IMR-90 (cell line): ENCODE measurements around the gene FAM171A1. TPM values are rescaled to one million over a fixed set of nuclear protein-coding genes. Genes with fewer than 3 reads are reported as not detected.

Experiments used
- ATAC-seq: fragments of 200-7000 bp; cut with Tn5 transposase; 2 replicates; pipeline ENCODE4 v1.9.1; 2020; ENCODE audit warnings: low read depth, mild to moderate bottlenecking, moderate library complexity
- BruUV-seq: library from RNA; stranded (reverse); fragments of 400-500 nt; replicated peaks from 2 replicates; lab custom pipeline; 2021; lab: Mats Ljungman, UMichigan
- CTCF ChIA-PET: fragments of 300-600 bp; formaldehyde crosslinking; extraction: SDS; loops from one replicate; lab custom pipeline; 2021; ENCODE audit warnings: antibody characterized with exemption; lab: Yijun Ruan, JAX
- POLR2A ChIA-PET: fragments of 300-600 bp; sonication (Branson Sonifier 250); formaldehyde crosslinking; loops from one replicate; lab custom pipeline; 2022; ENCODE audit warnings: antibody characterized with exemption; ENCODE audit not compliant: unreplicated experiment; lab: Charles Lee
- DNase-seq: peaks from one replicate; pipeline ENCODE4 v3.0.0; 2013
- H2AFZ ChIP-seq: replicated peaks from 2 replicates; pipeline ENCODE3; 2013; ENCODE audit warnings: low read length, mild to moderate bottlenecking; ENCODE audit not compliant: poor library complexity
- H2AK5ac ChIP-seq: 2 replicates; pipeline ENCODE4 v1.6.1; 2013; ENCODE audit warnings: low read depth, low read length, inconsistent platforms
- H2AK9ac ChIP-seq: replicated peaks from 2 replicates; pipeline ENCODE3; 2013; ENCODE audit warnings: mild to moderate bottlenecking, low read depth, low read length, moderate library complexity; ENCODE audit not compliant: poor library complexity
- H2BK120ac ChIP-seq: 2 replicates; pipeline ENCODE4 v1.6.1; 2013; ENCODE audit warnings: low read depth, low read length, inconsistent platforms
- H2BK15ac ChIP-seq: 3 replicates; pipeline ENCODE4 v1.6.1; 2013; ENCODE audit warnings: low read depth, low read length, inconsistent platforms
- H2BK20ac ChIP-seq: 2 replicates; pipeline ENCODE4 v1.6.1; 2013; ENCODE audit warnings: low read depth, mild to moderate bottlenecking, inconsistent platforms, low read length, moderate library complexity
- H2BK5ac ChIP-seq: 2 replicates; pipeline ENCODE4 v1.6.1; 2013; ENCODE audit warnings: mild to moderate bottlenecking, low read depth, low read length, inconsistent platforms; ENCODE audit not compliant: poor library complexity, severe bottlenecking
- H3K14ac ChIP-seq: replicated peaks from 2 replicates; pipeline ENCODE4 v1.6.1; 2013; ENCODE audit warnings: low read depth, low read length, inconsistent platforms
- H3K18ac ChIP-seq: 2 replicates; pipeline ENCODE4 v1.6.1; 2013; ENCODE audit warnings: low read depth, low read length, control low read depth
- H3K23ac ChIP-seq: 2 replicates; pipeline ENCODE4 v1.6.1; 2013; ENCODE audit warnings: low read depth, low read length, inconsistent platforms
- H3K27ac ChIP-seq: 2 replicates; pipeline ENCODE4 v1.5.1; 2013; ENCODE audit warnings: mild to moderate bottlenecking, control low read depth, low read length; ENCODE audit not compliant: insufficient read depth
- H3K27me3 ChIP-seq: 2 replicates; pipeline ENCODE4 v1.6.1; 2013; ENCODE audit warnings: low read length; ENCODE audit not compliant: control insufficient read depth, insufficient read depth
- H3K36me3 ChIP-seq: 2 replicates; pipeline ENCODE4 v1.6.1; 2013; ENCODE audit warnings: low read length, mixed read lengths; ENCODE audit not compliant: control insufficient read depth, insufficient read depth
- H3K4ac ChIP-seq: 2 replicates; pipeline ENCODE4 v1.6.1; 2013; ENCODE audit warnings: low read depth, low read length, inconsistent platforms
- H3K4me1 ChIP-seq: 2 replicates; pipeline ENCODE4 v1.6.1; 2013; ENCODE audit warnings: low read length, mixed read lengths; ENCODE audit not compliant: control insufficient read depth, insufficient read depth
- H3K4me2 ChIP-seq: 2 replicates; pipeline ENCODE4 v1.6.1; 2013; ENCODE audit warnings: low read depth, mild to moderate bottlenecking, control low read depth, low read length, moderate library complexity
- H3K4me3 ChIP-seq: 2 replicates; pipeline ENCODE4 v1.5.1; 2013; ENCODE audit warnings: low read depth, mild to moderate bottlenecking, control low read depth, low read length, moderate library complexity; ENCODE audit not compliant: insufficient read depth
- H3K56ac ChIP-seq: 2 replicates; pipeline ENCODE4 v1.6.1; 2013; ENCODE audit warnings: low read length, inconsistent platforms; ENCODE audit not compliant: insufficient read depth; ENCODE audit errors: extremely low read depth
- H3K79me1 ChIP-seq, 2 experiments: 2 replicates each; pipeline ENCODE4 v1.6.1; 2013; ENCODE audit warnings: low read length in 2 of 2, inconsistent platforms in 1 of 2, low read depth in 1 of 2
- H3K9ac ChIP-seq: 2 replicates; pipeline ENCODE4 v1.6.1; 2013; ENCODE audit warnings: low read depth, low read length, control low read depth
- H3K9me1 ChIP-seq: 2 replicates; pipeline ENCODE4 v1.6.1; 2013; ENCODE audit warnings: low read length, inconsistent platforms; ENCODE audit not compliant: insufficient read depth
- H3K9me3 ChIP-seq: 2 replicates; pipeline ENCODE4 v1.6.1; 2013; ENCODE audit warnings: low read length; ENCODE audit not compliant: control insufficient read depth, insufficient read depth
- H4K20me1 ChIP-seq: 2 replicates; pipeline ENCODE4 v1.6.1; 2013; ENCODE audit warnings: low read length, inconsistent platforms; ENCODE audit not compliant: insufficient read depth
- H4K5ac ChIP-seq: 2 replicates; pipeline ENCODE4 v1.6.1; 2013; ENCODE audit warnings: mild to moderate bottlenecking, low read depth, low read length, control low read depth
- H4K8ac ChIP-seq, 2 experiments: 2 replicates each; pipeline ENCODE4 v1.6.1; 2013; ENCODE audit warnings: low read depth in 2 of 2, low read length in 2 of 2, control low read depth in 1 of 2, inconsistent platforms in 1 of 2
- H4K91ac ChIP-seq: 2 replicates; pipeline ENCODE4 v1.6.1; 2013; ENCODE audit warnings: low read depth, low read length, inconsistent platforms; ENCODE audit not compliant: insufficient read depth
- CHD1 ChIP-seq: IDR thresholded peaks from 2 replicates; pipeline ENCODE4 v1.6.1; 2012; ENCODE audit warnings: low read depth, low read length, improper control_type of control experiment
- CTCF ChIP-seq: conservative IDR thresholded peaks from 2 replicates; pipeline ENCODE4 v1.5.1; 2012; ENCODE audit warnings: mild to moderate bottlenecking, low read depth, low read length, improper control_type of control experiment
- ELK1 ChIP-seq: fragments of 150-350 bp; IDR thresholded peaks from 2 replicates; pipeline ENCODE4 v1.6.1; 2016; ENCODE audit warnings: low read depth, mild to moderate bottlenecking, low read length, moderate library complexity, borderline replicate concordance
- FOS ChIP-seq: fragments of 150-350 bp; IDR thresholded peaks from 2 replicates; pipeline ENCODE4 v1.6.1; 2016; ENCODE audit warnings: low read depth, low read length
- MAFK ChIP-seq: IDR thresholded peaks from 2 replicates; pipeline ENCODE4 v1.6.1; 2012; ENCODE audit warnings: low read depth, low read length, improper control_type of control experiment
- MXI1 ChIP-seq: IDR thresholded peaks from 2 replicates; pipeline ENCODE4 v1.6.1; 2012; ENCODE audit warnings: low read depth, mild to moderate bottlenecking, low read length, moderate library complexity, borderline replicate concordance
- NFE2L2 ChIP-seq: fragments of 150-350 bp; IDR thresholded peaks from 2 replicates; pipeline ENCODE4 v1.6.1; 2016; ENCODE audit warnings: low read depth, mild to moderate bottlenecking, low read length
- POLR2A ChIP-seq: IDR thresholded peaks from 2 replicates; pipeline ENCODE4 v1.6.1; 2012; ENCODE audit warnings: mild to moderate bottlenecking, low read depth, low read length
- RAD21 ChIP-seq: IDR thresholded peaks from 2 replicates; pipeline ENCODE4 v1.6.1; 2012; ENCODE audit warnings: low read length, improper control_type of control experiment
- RCOR1 ChIP-seq: IDR thresholded peaks from 2 replicates; pipeline ENCODE4 v1.6.1; 2012; ENCODE audit warnings: mild to moderate bottlenecking, low read length, improper control_type of control experiment; ENCODE audit not compliant: insufficient replicate concordance
- SMC3 ChIP-seq: fragments of 150-350 bp; IDR thresholded peaks from 2 replicates; pipeline ENCODE4 v1.6.1; 2016; ENCODE audit warnings: low read depth, mild to moderate bottlenecking, antibody characterized with exemption, low read length, moderate library complexity
- USF2 ChIP-seq: fragments of 150-350 bp; IDR thresholded peaks from 2 replicates; pipeline ENCODE4 v1.6.1; 2017; ENCODE audit warnings: mild to moderate bottlenecking, antibody characterized with exemption, low read length, low read depth
- WGBS, 2 experiments: methylation state at CpG; one replicate each; pipeline versions ENCODE4 v1.1.5 to v1.1.7; 2013; ENCODE audit warnings: missing lambda C conversion rate in 2 of 2; ENCODE audit not compliant: insufficient read length in 1 of 2; ENCODE audit errors: extremely low coverage in 2 of 2; 5-methylcytosine and 5-hydroxymethylcytosine counted together
- dilution Hi-C: fragments of 300-500 bp; cut with HindIII; formaldehyde crosslinking; loops from one replicate; pipeline ENCODE4 v1.14.3; 2018; ENCODE audit warnings: low sequenced_read_pairs; ENCODE audit not compliant: unreplicated experiment
- in situ Hi-C: fragments of 300-500 bp; cut with MboI; formaldehyde crosslinking; loops from 3 replicates; pipeline ENCODE4 v1.14.3; 2019; ENCODE audit warnings: low sequenced_read_pairs, inconsistent platforms, mixed read lengths
- intact Hi-C: fragments of 100-400 bp; cut with micrococcal nuclease; formaldehyde crosslinking; loops from 2 replicates; pipeline ENCODE4 v1.10.0; 2022
- polyA plus RNA-seq, 3 experiments: library from polyadenylated mRNA; depleted of rRNA; stranded (reverse); fragments of >200 nt; gene quantifications; 2 replicates each; pipeline ENCODE4 v1.2.3, GENCODE V29; 2012; ENCODE audit warnings: low replicate concordance in 1 of 3
- total RNA-seq: library from RNA; depleted of rRNA; stranded (reverse); fragments of >200 nt; gene quantifications from 2 replicates; pipeline ENCODE4 v1.2.3, GENCODE V29; 2012

FAM171A1 gene
- total and polyA plus RNA-seq, 2 of the 4 experiments (the other 2 are of a cell fraction), result 20.3 to 30.6 TPM

GRCh38 chr10:15399060-15399661 lies 28.1 kb upstream of the FAM171A1 start:
- Histone ChIP-seq H3K4me2 (no peak overlapping the region), H4K91ac (no peak overlapping the region), H2BK5ac (no peak overlapping the region), H3K23ac (no peak overlapping the region), H3K36me3 (no peaks in the 10 kb centered on the region), H3K4ac (no peak overlapping the region), H2AK5ac (no peak overlapping the region), H3K18ac (no peak overlapping the region), H3K14ac (no peak overlapping the region), H3K9me3 (no peaks in the 10 kb centered on the region), H3K27me3 (peaks cover 5% of the 10 kb centered on the region; the same call in 1 of the 2 replicates), H3K56ac (no peak overlapping the region), H3K4me1 (no peaks in the 10 kb centered on the region), H3K27ac (no peak overlapping the region), H4K8ac (no peak overlapping the region), H4K20me1 (no peaks in the 10 kb centered on the region), H2AK9ac (no peak overlapping the region), H2BK20ac (no peak overlapping the region), H2BK120ac (no peak overlapping the region), H3K9ac (no peak overlapping the region), H3K4me3 (no peak overlapping the region), H2BK15ac (no peak overlapping the region), H2AFZ (no peak overlapping the region), H3K9me1 (no peaks in the 10 kb centered on the region), H3K79me1 (no peaks in the 10 kb centered on the region), H4K5ac (no peak overlapping the region)
- CTCF ChIA-PET, result interaction anchor here (1.0 kb wide), 1 partner anchor 9 kb away, joined by 3 read pairs; no protein-coding TSS in a partner anchor
- WGBS, 2 experiments, result no CpG with 5 or more reads among the region's 1 CpG
- no TSS peak for BruUV-seq
- no peak for TF ChIP-seq NFE2L2
- TF ChIP-seq ELK1, result no peak
- TF ChIP-seq RCOR1, result no peak
- TF ChIP-seq MXI1, result no peak
- no peak for TF ChIP-seq MAFK
- TF ChIP-seq USF2, result no peak
- no peak for TF ChIP-seq FOS
- no peak for TF ChIP-seq CTCF
- TF ChIP-seq RAD21, result no peak
- TF ChIP-seq SMC3, result no peak
- TF ChIP-seq CHD1, result no peak
- no peak for TF ChIP-seq POLR2A
- in situ Hi-C loops, result no loop called here
- no peak for ATAC-seq
- intact Hi-C loops, result no loop called here
- dilution Hi-C loops, result no loop called here
- POLR2A ChIA-PET, result interaction anchor here (0.5 kb wide), 1 partner anchor 542 kb away, joined by 3 read pairs; no protein-coding TSS in a partner anchor
- DNase-seq, result no peak
